Stimulated activated naive B cell treated with anti-CD40 and anti-IgM and Interleukin-4, amounts not matched to agents 10 μg/mL and 1 μg/mL and 100 μg/mL, for 72 hours (primary cell): ENCODE data around the gene PPP4R4.
A peak's percentile ranks its signal among the peaks of the same experiment; 100 is the strongest.
"Not testable (repeated sequence)": the region's sequence is repeated elsewhere in the genome, so short reads cannot be mapped to it uniquely, and the experiment has no call there.

Experiments used
- ATAC-seq, 2 donors: fragments of 150-1000 bp; cut with Tn5 transposase; replicated peaks; 2 replicates each; pipeline ENCODE4 v1.10.0; 2021; ENCODE audit warnings: moderate library complexity in 1 of 2
- DNase-seq: peaks from one replicate; pipeline ENCODE4 v3.0.0; 2021
- H3K27ac Mint-ChIP-seq: one replicate; pipeline ENCODE4 v1.8.0; 2022; ENCODE audit warnings: mild to moderate bottlenecking, mixed read lengths
- H3K27me3 Mint-ChIP-seq, 2 donors: one replicate each; pipeline ENCODE4 v1.8.0; 2022; ENCODE audit warnings: mixed read lengths in 2 of 2
- H3K36me3 Mint-ChIP-seq, 2 donors: one replicate each; pipeline ENCODE4 v1.8.0; 2022; ENCODE audit warnings: mixed read lengths in 2 of 2, mild to moderate bottlenecking in 1 of 2
- H3K4me1 Mint-ChIP-seq, 2 donors: one replicate each; pipeline ENCODE4 v1.8.0; 2022; ENCODE audit warnings: mixed read lengths in 2 of 2, mild to moderate bottlenecking in 1 of 2
- H3K4me3 Mint-ChIP-seq, 2 donors: one replicate each; pipeline ENCODE4 v1.8.0; 2022; ENCODE audit warnings: mild to moderate bottlenecking in 2 of 2, mixed read lengths in 2 of 2, moderate library complexity in 1 of 2
- H3K9me3 Mint-ChIP-seq, 2 donors: one replicate each; pipeline ENCODE4 v1.8.0; 2022; ENCODE audit warnings: mixed read lengths in 2 of 2, mild to moderate bottlenecking in 1 of 2

PPP4R4 gene

DNA sequence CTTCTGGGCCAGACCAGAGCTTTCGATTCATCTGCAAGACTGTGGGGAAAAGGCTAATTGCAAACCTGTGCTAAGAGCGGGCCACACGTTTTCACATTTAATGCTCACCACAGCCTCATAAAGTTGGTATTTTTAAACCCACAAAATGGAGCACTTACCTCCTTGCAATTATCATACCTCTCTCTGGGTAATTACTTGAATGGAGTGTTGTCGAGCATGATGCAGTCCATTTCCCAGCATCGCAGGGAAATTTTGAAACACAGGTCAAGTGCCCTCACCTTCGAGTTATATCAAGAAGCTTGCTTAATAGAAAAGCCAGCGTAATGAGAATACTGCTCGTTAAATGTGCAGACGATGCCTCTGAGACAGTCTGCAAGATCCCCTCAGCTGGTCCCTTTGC, 35.9 kb upstream of the PPP4R4 start:
- H3K9me3 Mint-ChIP-seq = peaks cover 3 to 4% of the 10 kb centered on the region in 2 donors
- H3K4me1 Mint-ChIP-seq = peaks cover 0 to 4% of the 10 kb centered on the region in 2 donors
- H3K4me3 Mint-ChIP-seq = no peak overlapping the region
- DNase-seq = no peak
- peaks cover 0 to 7% of the 10 kb centered on the region in 2 donors for H3K36me3 Mint-ChIP-seq
- no peak overlapping the region for H3K27ac Mint-ChIP-seq
- ATAC-seq = no peak
- H3K27me3 Mint-ChIP-seq = peaks cover 11 to 20% of the 10 kb centered on the region in 2 donors

DNA sequence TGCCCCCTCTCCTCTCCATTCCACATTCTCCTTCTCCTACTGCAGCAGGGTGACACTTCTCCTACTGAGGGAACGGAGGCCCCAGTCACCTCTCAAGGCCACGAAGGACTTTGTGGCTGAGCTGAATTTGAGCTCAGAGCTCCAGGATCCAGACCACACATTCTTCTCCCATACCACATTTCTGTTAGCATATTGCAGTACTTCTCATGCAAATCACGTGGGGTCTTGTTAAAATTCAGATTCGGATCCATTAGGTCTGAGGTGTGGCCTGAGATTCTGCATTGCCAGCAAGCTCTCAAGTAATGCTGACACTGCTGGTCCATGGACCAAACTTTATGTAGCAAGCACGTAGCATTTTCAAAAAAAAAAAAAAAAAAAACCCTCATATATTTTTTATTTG, 35.1 kb upstream of the PPP4R4 start:
- H3K9me3 Mint-ChIP-seq = peaks cover 3 to 4% of the 10 kb centered on the region in 2 donors
- peaks cover 0 to 4% of the 10 kb centered on the region in 2 donors for H3K4me1 Mint-ChIP-seq
- DNase-seq (no peak), ATAC-seq (no peak)
- H3K4me3 Mint-ChIP-seq = no peak overlapping the region
- no peak overlapping the region for H3K27ac Mint-ChIP-seq
- H3K36me3 Mint-ChIP-seq = peaks cover 0 to 7% of the 10 kb centered on the region in 2 donors
- H3K27me3 Mint-ChIP-seq = peaks cover 11 to 20% of the 10 kb centered on the region in 2 donors

DNA sequence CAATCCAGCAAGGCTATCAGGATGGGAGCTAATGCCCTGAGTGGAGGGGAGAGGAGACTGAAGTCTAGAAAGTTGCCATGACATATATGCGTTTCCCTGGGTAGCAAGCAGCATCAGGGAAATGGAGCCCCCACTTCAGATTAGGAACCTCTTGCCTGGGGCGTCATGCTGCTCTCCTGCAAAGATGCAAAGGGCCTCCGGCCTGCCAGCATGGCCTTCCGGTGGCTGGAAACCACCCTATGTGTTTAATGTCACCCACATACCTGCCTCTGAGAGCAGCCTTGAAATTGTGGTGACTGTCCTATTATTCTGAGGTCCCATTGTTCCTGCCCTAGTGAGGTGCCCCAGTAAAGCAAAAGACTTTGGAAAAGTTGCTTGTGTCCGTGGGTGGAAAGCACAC, 34.7 kb upstream of the PPP4R4 start:
- peaks cover 3 to 4% of the 10 kb centered on the region in 2 donors for H3K9me3 Mint-ChIP-seq
- peaks cover 0 to 4% of the 10 kb centered on the region in 2 donors for H3K4me1 Mint-ChIP-seq
- peaks cover 0 to 7% of the 10 kb centered on the region in 2 donors for H3K36me3 Mint-ChIP-seq
- no peak for ATAC-seq
- H3K27ac Mint-ChIP-seq = no peak overlapping the region
- H3K27me3 Mint-ChIP-seq = peaks cover 12 to 20% of the 10 kb centered on the region in 2 donors
- DNase-seq = no peak
- no peak overlapping the region for H3K4me3 Mint-ChIP-seq

GRCh38 chr14:94142247-94142646, 31.9 kb upstream of the PPP4R4 start:
- Mint-ChIP-seq H3K4me1 (peaks cover 0 to 3% of the 10 kb centered on the region in 2 donors), H3K36me3 (no peaks in the 10 kb centered on the region), H3K9me3 (no peaks in the 10 kb centered on the region), H3K27ac (no peak overlapping the region), H3K4me3 (no peak overlapping the region), H3K27me3 (peaks cover 6 to 8% of the 10 kb centered on the region in 2 donors)
- DNase-seq = no peak
- ATAC-seq = no peak

- ATAC-seq (no peak), DNase-seq (no peak)
- H3K27ac Mint-ChIP-seq = no peak overlapping the region
- peaks cover 0 to 3% of the 10 kb centered on the region in 2 donors for H3K4me1 Mint-ChIP-seq
- no peak overlapping the region for H3K4me3 Mint-ChIP-seq
- H3K36me3 Mint-ChIP-seq = no peaks in the 10 kb centered on the region
- peaks cover 6 to 8% of the 10 kb centered on the region in 2 donors for H3K27me3 Mint-ChIP-seq
- H3K9me3 Mint-ChIP-seq = no peaks in the 10 kb centered on the region
Observed at GRCh38 chr14:94142836-94143235, 31.3 kb upstream of the PPP4R4 start.

GRCh38 chr14:94143239-94143638, 30.9 kb upstream of the PPP4R4 start:
- no peak overlapping the region for H3K4me3 Mint-ChIP-seq
- no peak for DNase-seq
- ATAC-seq = no peak
- no peaks in the 10 kb centered on the region for H3K36me3 Mint-ChIP-seq
- H3K27ac Mint-ChIP-seq = no peak overlapping the region
- no peaks in the 10 kb centered on the region for H3K9me3 Mint-ChIP-seq
- H3K4me1 Mint-ChIP-seq = peaks cover 0 to 3% of the 10 kb centered on the region in 2 donors
- peaks cover 8 to 10% of the 10 kb centered on the region in 2 donors for H3K27me3 Mint-ChIP-seq

- no peak for ATAC-seq
Observed at GRCh38 chr14:94143711-94144110, 30.4 kb upstream of the PPP4R4 start.

GRCh38 chr14:94144765-94145164, 29.4 kb upstream of the PPP4R4 start:
- Mint-ChIP-seq H3K9me3 (no peaks in the 10 kb centered on the region), H3K36me3 (no peaks in the 10 kb centered on the region), H3K27ac (no peak overlapping the region), H3K27me3 (peaks cover 17 to 19% of the 10 kb centered on the region in 2 donors), H3K4me3 (no peak overlapping the region), H3K4me1 (peaks cover 0 to 3% of the 10 kb centered on the region in 2 donors)
- no peak for DNase-seq
- no peak for ATAC-seq

More at GRCh38 chr14:94143711-94144110, 30.4 kb upstream of the PPP4R4 start:
- DNase-seq = no peak
- Mint-ChIP-seq H3K36me3 (no peaks in the 10 kb centered on the region), H3K27ac (no peak overlapping the region), H3K4me3 (no peak overlapping the region), H3K27me3 (peaks cover 11 to 14% of the 10 kb centered on the region in 2 donors), H3K9me3 (no peaks in the 10 kb centered on the region), H3K4me1 (peaks cover 0 to 3% of the 10 kb centered on the region in 2 donors)

DNA sequence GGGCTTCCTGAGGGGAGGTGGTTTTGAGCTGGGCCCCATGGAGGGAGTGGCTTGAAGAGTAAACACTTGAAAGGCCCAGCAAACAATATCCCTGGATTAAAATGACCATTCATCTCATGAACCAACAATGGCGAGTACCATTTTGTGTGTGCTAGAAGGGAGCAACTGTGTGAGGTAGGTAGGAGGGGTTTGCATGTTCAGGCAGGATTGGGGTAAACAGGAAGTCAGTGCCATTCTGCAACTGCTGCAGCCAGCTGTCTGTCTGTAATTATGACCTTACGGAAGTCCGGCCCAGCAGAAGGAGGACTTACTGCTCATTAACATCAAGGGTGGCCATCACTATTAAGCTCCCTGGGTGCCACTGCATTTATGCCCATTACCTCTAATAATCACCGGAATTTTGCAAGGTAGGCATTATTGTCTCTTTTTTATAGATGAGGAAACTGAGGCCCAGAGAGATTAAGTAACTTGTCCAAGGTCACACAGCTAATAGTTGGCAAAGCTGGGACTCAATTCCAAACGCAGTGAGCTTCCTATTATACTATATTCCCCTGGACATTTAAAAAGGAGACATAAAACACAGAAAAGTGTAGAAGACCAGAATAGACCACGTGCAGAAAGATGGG, 28.1 kb upstream of the PPP4R4 start:
- no peaks in the 10 kb centered on the region for H3K36me3 Mint-ChIP-seq

DNA sequence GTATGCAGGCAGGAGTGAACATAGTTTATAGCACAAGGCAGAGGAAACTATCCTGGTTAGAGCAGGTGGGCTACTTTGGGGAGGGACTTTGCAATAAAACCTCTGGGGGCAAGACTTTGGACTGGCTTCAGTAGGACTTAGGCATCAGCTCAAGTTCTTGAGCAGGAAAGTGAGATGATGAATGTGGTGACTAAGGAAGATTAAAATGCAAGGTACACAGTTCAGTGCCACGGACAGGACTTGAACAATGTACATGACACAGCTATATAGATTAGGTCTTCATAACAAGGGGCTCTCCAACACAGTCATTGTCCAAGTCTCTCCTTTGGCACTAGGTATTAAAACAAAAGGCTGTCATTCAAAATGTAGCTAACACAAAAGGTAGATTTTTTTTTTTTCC, 21.4 kb upstream of the PPP4R4 start:
- no peaks in the 10 kb centered on the region for H3K9me3 Mint-ChIP-seq
- H3K4me3 Mint-ChIP-seq = no peak overlapping the region
- peaks cover 52 to 76% of the 10 kb centered on the region in 2 donors for H3K27me3 Mint-ChIP-seq
- ATAC-seq = no peak
- DNase-seq = no peak
- H3K27ac Mint-ChIP-seq = no peak overlapping the region
- no peaks in the 10 kb centered on the region for H3K36me3 Mint-ChIP-seq
- peaks cover 0 to 1% of the 10 kb centered on the region in 2 donors for H3K4me1 Mint-ChIP-seq

More for the DNA sequence above, 28.1 kb upstream of the PPP4R4 start:
- peaks cover 24 to 29% of the 10 kb centered on the region in 2 donors for H3K27me3 Mint-ChIP-seq
- no peak for DNase-seq
- no peak overlapping the region for H3K27ac Mint-ChIP-seq
- H3K9me3 Mint-ChIP-seq = no peaks in the 10 kb centered on the region
- no peak overlapping the region for H3K4me3 Mint-ChIP-seq
- H3K4me1 Mint-ChIP-seq = peaks cover 0 to 3% of the 10 kb centered on the region in 2 donors
- ATAC-seq = no peak

DNA sequence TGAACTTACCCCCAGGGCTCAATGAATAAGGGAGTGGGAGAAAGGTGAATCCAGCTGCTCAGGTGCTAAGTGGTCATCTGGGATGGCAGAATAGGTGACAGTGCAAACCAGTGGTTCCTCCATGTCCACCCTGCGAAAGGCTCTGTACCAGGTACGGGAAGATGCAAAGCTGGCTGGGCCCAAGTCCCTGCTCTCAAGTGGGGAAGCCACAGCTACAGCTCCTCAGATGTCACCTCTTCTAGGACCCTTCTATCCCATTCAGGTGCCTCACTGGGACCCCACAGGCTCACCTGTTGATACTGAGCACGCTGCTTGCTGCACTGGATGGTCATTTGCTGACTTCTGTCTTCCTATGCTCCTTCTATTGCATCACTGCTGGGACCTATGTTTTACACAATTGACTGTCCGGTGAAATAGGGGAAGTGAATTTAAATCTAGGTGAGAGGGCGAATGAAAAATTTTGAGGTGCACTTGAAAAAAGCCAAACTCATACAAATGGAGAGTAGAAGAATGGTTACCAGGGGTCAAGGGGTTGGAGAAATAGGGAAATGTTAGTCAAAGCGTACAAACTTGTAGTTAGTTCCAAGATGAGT, 20.3 kb upstream of the PPP4R4 start:
- H3K27ac Mint-ChIP-seq = no peak overlapping the region
- peak in 1 of 2 donors; percentile 34 for ATAC-seq
- peaks cover 48 to 68% of the 10 kb centered on the region in 2 donors for H3K27me3 Mint-ChIP-seq

DNA sequence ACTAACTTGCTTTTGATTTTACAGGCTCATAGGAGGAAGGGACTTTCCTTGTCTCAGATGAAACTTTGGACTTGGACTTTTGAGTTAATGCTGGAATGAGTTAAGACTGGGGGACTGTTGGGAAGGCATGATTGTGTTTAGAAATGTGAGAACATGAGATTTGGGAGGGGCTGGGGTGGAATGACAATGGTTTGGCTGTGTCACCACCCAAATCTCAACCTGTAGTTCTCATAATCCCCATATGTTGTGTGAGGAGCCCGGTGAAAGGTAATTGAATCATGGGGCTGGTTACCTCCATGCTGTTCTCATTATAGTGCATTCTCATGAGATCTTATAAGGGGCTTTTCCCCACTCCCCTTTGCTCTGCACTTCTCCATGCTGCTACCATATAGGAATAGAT, 18.0 kb upstream of the PPP4R4 start:
- not testable (repeated sequence) for DNase-seq, ATAC-seq, H3K27ac Mint-ChIP-seq, H3K4me3 Mint-ChIP-seq, H3K4me1 Mint-ChIP-seq, H3K36me3 Mint-ChIP-seq, H3K9me3 Mint-ChIP-seq
- H3K27me3 Mint-ChIP-seq = peaks cover 35 to 54% of the 10 kb centered on the region in 2 donors

More for the DNA sequence above, 20.3 kb upstream of the PPP4R4 start:
- H3K36me3 Mint-ChIP-seq = no peaks in the 10 kb centered on the region
- H3K9me3 Mint-ChIP-seq = no peaks in the 10 kb centered on the region
- H3K4me1 Mint-ChIP-seq = peaks cover 0 to 1% of the 10 kb centered on the region in 2 donors
- no peak for DNase-seq
- no peak overlapping the region for H3K4me3 Mint-ChIP-seq

DNA sequence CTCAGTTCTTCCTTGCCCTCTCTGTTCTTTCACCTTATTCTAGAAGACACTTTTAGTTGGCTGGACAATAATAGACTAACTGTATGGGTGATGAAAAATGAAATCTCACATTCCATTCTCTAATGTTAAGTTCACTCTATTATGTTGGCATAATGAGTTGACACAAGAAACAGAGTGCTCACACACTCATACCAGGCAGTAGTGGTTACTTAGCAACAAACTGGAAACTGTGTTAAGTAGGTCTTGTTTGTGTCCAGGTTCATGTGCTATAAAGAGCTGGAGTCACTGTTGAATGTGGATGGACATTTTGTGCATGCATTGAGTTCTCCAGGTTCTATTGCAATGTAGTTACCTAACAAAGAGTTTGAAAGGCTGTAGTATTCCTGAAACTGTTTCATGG, 16.9 kb upstream of the PPP4R4 start:
- H3K4me3 Mint-ChIP-seq = no peak overlapping the region
- DNase-seq (no peak), ATAC-seq (no peak)
- H3K27ac Mint-ChIP-seq = no peak overlapping the region
- H3K4me1 Mint-ChIP-seq = peaks cover 0 to 1% of the 10 kb centered on the region in 2 donors
- H3K9me3 Mint-ChIP-seq = no peaks in the 10 kb centered on the region
- H3K27me3 Mint-ChIP-seq = peaks cover 26 to 46% of the 10 kb centered on the region in 2 donors
- no peaks in the 10 kb centered on the region for H3K36me3 Mint-ChIP-seq

GRCh38 chr14:94158239-94158883, 15.8 kb upstream of the PPP4R4 start:
- H3K27ac Mint-ChIP-seq = no peak overlapping the region
- ATAC-seq = no peak
- DNase-seq = no peak
- peaks cover 16 to 34% of the 10 kb centered on the region in 2 donors for H3K27me3 Mint-ChIP-seq
- no peak overlapping the region for H3K4me3 Mint-ChIP-seq
- H3K36me3 Mint-ChIP-seq = no peaks in the 10 kb centered on the region
- H3K4me1 Mint-ChIP-seq = peaks cover 0 to 1% of the 10 kb centered on the region in 2 donors
- H3K9me3 Mint-ChIP-seq = no peaks in the 10 kb centered on the region

DNA sequence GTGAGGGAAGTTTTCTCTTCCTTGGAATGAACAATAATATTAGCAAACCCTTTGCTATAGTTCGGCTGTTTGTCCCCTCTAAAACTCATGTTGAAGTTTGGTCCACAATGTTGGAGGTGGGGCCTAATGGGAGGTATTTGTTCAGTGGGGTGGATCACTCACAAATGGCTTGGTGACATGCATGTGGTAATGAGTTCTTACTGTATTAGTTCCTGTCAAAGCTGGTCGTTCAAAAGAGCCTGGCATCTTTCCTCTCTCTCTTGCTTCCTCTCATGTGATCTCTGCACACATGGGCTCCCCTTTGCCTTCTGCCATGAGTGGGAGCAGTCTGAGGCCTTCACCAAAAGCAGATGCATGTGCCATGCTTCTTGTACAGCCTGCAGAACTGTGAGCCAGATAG, 13.1 kb upstream of the PPP4R4 start:
- Mint-ChIP-seq H3K27me3 (peaks cover 24 to 33% of the 10 kb centered on the region in 2 donors), H3K4me3 (no peak overlapping the region), H3K36me3 (no peaks in the 10 kb centered on the region), H3K9me3 (no peaks in the 10 kb centered on the region), H3K27ac (no peak overlapping the region), H3K4me1 (no peaks in the 10 kb centered on the region)
- DNase-seq (no peak), ATAC-seq (no peak)
